WTC11 (cell line): ENCODE results near the gene SHISAL1. TPM values are rescaled to one million over a fixed set of nuclear protein-coding genes. Genes with fewer than 3 reads are reported as not detected.
A peak's percentile ranks its signal among the peaks of the same experiment; 100 is the strongest.

Experiments
- ATAC-seq: fragments of 200-7000 bp; cut with Tn5 transposase; 2 replicates; pipeline ENCODE4 v1.10.0; 2021; ENCODE audit warnings: mild to moderate bottlenecking, moderate library complexity
- CTCF ChIA-PET: fragments of 300-600 bp; sonication (Branson Sonifier 250); formaldehyde crosslinking; loops from one replicate; lab custom pipeline; 2021; ENCODE audit warnings: antibody characterized with exemption; lab: Charles Lee
- POLR2A ChIA-PET: fragments of 350-600 bp; sonication (Branson Sonifier 250); formaldehyde crosslinking; loops from one replicate; lab custom pipeline; 2021; ENCODE audit warnings: antibody characterized with exemption; lab: Charles Lee
- DNase-seq: peaks from one replicate; pipeline ENCODE4 v3.0.0; 2021; ENCODE audit warnings: low spot score
- H3K27ac Mint-ChIP-seq: 2 replicates; pipeline ENCODE4 v1.8.0; 2021; ENCODE audit warnings: mixed read lengths
- H3K27me3 Mint-ChIP-seq: 2 replicates; pipeline ENCODE4 v1.8.0; 2021; ENCODE audit warnings: low read depth, mild to moderate bottlenecking, moderate library complexity, mixed read lengths
- H3K36me3 Mint-ChIP-seq: 2 replicates; pipeline ENCODE4 v1.8.0; 2021; ENCODE audit warnings: mixed read lengths
- H3K4me1 Mint-ChIP-seq: 2 replicates; pipeline ENCODE4 v1.8.0; 2022; ENCODE audit warnings: mixed read lengths
- H3K4me3 Mint-ChIP-seq: 2 replicates; pipeline ENCODE4 v1.8.0; 2021; ENCODE audit warnings: mild to moderate bottlenecking, moderate library complexity, mixed read lengths
- H3K9me3 Mint-ChIP-seq: 2 replicates; pipeline ENCODE4 v1.8.0; 2021; ENCODE audit warnings: mixed read lengths
- CREB1 ChIP-seq: sonication (generic); formaldehyde crosslinking; IDR thresholded peaks from 2 replicates; pipeline ENCODE4 v1.8.0; 2023; ENCODE audit warnings: mild to moderate bottlenecking, missing genetic modification reagents
- FOXJ3 ChIP-seq: sonication (generic); formaldehyde crosslinking; IDR thresholded peaks from 2 replicates; pipeline ENCODE4 v1.9.0; 2021; ENCODE audit warnings: missing genetic modification reagents, mild to moderate bottlenecking, borderline replicate concordance
- GTF2I ChIP-seq: fragments of 250-450 bp; sonication (Bioruptor Pico); conservative IDR thresholded peaks from 2 replicates; pipeline ENCODE4 v1.4.0; 2021; ENCODE audit warnings: mild to moderate bottlenecking
- MYBL2 ChIP-seq: sonication (generic); formaldehyde crosslinking; IDR thresholded peaks from 2 replicates; pipeline ENCODE4 v1.8.1; 2023; ENCODE audit warnings: mild to moderate bottlenecking, moderate library complexity, missing genetic modification reagents
- TCF7 ChIP-seq: sonication (generic); formaldehyde crosslinking; IDR thresholded peaks from 2 replicates; pipeline ENCODE4 v1.8.0; 2022; ENCODE audit warnings: mild to moderate bottlenecking, low read depth, missing genetic modification reagents, moderate library complexity
- total RNA-seq: library from RNA; stranded (reverse); gene quantifications from 3 replicates; pipeline ENCODE4 v1.2.3, GENCODE V29; 2021
- TF ChIP-seq, protein P1 (sequence below): fragments of 200-600 bp; IDR thresholded peaks from 2 replicates; pipeline ENCODE4 v1.8.0; 2022; ENCODE audit warnings: antibody characterized with exemption
- TF ChIP-seq, protein P2 (sequence below): sonication (generic); formaldehyde crosslinking; IDR thresholded peaks from 2 replicates; pipeline ENCODE4 v1.8.0; 2022; ENCODE audit warnings: mild to moderate bottlenecking, missing genetic modification reagents
- TF ChIP-seq, protein P3 (sequence below): sonication (generic); formaldehyde crosslinking; conservative IDR thresholded peaks from 2 replicates; pipeline ENCODE4 v1.8.1; 2022; ENCODE audit warnings: mild to moderate bottlenecking, missing genetic modification reagents
- TF ChIP-seq, protein P4 (sequence below): sonication (generic); formaldehyde crosslinking; IDR thresholded peaks from 2 replicates; pipeline ENCODE4 v1.8.1; 2022; ENCODE audit warnings: mild to moderate bottlenecking, missing genetic modification reagents, moderate library complexity, borderline replicate concordance
- TF ChIP-seq, protein P5 (sequence below): sonication (generic); formaldehyde crosslinking; IDR thresholded peaks from 2 replicates; pipeline ENCODE4 v1.8.1; 2022; ENCODE audit warnings: low read depth, missing genetic modification reagents, borderline replicate concordance
- TF ChIP-seq, protein P6 (sequence below): sonication (generic); formaldehyde crosslinking; IDR thresholded peaks from 2 replicates; pipeline ENCODE4 v1.8.1; 2023; ENCODE audit warnings: mild to moderate bottlenecking, missing genetic modification reagents, moderate library complexity

The SHISAL1 gene
- total RNA-seq, 1 experiment from 2014 or later: 2.7 TPM

DNA sequence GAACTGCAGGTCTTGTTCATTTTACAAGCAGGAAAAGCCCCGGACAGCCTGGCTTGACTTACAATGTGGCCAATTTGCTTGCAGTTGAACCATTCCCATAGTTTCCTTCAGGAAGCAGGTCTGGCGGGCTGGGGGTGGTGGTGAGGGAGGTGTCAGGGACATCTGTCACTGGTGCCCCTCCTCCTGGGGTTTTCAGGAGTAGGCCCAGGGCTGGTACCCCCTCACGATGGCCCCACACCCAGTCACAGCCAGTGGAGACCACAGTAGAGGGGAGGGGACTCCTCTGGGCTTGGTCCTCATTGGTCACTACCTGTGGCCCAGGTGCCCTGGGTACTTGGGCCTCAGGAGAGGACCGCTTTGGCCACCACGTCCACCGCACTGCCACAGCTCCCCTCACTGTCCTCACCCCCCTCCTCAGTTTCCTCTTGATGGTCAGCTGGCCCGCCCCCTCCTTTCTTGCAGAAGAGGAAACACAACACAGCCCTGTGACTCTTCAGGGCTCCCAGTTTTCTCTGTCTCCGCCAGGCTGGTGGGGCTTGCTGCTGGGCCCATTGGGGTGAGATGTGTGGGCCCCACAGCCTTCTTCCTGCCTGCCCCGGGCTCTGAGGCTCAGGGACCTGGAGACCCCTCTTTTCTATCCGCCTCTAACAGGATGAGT is 39.8 kb upstream of the SHISAL1 start (continued):
- TF ChIP-seq, protein P1, sequence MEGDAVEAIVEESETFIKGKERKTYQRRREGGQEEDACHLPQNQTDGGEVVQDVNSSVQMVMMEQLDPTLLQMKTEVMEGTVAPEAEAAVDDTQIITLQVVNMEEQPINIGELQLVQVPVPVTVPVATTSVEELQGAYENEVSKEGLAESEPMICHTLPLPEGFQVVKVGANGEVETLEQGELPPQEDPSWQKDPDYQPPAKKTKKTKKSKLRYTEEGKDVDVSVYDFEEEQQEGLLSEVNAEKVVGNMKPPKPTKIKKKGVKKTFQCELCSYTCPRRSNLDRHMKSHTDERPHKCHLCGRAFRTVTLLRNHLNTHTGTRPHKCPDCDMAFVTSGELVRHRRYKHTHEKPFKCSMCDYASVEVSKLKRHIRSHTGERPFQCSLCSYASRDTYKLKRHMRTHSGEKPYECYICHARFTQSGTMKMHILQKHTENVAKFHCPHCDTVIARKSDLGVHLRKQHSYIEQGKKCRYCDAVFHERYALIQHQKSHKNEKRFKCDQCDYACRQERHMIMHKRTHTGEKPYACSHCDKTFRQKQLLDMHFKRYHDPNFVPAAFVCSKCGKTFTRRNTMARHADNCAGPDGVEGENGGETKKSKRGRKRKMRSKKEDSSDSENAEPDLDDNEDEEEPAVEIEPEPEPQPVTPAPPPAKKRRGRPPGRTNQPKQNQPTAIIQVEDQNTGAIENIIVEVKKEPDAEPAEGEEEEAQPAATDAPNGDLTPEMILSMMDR: no peak
- TF ChIP-seq, all 79 proteins: peak for 0

DNA sequence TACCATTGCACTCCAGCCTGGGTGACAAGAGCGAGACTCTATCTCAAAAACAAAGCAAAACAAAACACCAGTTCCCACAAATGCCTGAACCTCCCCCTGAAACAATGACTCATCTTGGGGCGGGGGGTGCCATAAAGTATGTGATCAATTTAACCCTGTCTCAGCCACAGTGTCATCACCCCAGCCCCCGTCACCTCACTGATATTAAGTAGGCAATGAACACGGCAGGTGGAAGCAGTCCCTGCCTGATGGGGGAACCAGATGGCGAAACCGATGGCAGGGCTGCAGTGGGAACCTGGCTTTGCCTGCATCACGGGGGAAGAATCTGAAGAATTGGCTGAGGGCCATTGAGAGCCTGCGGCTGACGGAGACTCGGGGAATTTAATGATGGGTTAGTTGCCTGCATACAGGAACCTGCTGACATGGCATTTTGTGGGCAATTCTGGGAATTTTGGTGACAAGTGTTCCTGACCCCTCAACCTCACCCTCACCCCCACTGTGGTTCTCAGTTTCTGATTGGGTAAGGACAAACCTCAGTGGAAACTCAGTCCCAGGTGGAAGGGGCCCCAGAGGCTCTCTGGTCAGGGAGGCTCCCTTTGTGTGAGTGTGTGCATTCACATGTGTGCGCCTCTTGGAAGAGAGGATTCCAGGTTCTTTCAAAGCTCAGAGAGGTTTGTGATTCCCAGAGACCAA is 39.1 kb upstream of the SHISAL1 start:
- ATAC-seq (peak; percentile 62), DNase-seq (no peak)
- TF ChIP-seq TCF7: no peak
- no peak for TF ChIP-seq GTF2I
- TF ChIP-seq, protein P2, sequence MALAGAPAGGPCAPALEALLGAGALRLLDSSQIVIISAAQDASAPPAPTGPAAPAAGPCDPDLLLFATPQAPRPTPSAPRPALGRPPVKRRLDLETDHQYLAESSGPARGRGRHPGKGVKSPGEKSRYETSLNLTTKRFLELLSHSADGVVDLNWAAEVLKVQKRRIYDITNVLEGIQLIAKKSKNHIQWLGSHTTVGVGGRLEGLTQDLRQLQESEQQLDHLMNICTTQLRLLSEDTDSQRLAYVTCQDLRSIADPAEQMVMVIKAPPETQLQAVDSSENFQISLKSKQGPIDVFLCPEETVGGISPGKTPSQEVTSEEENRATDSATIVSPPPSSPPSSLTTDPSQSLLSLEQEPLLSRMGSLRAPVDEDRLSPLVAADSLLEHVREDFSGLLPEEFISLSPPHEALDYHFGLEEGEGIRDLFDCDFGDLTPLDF: no peak
- TF ChIP-seq MYBL2 (CRISPR knock-in tag): no peak
- TF ChIP-seq, protein P3, sequence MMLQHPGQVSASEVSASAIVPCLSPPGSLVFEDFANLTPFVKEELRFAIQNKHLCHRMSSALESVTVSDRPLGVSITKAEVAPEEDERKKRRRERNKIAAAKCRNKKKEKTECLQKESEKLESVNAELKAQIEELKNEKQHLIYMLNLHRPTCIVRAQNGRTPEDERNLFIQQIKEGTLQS (CRISPR knock-in tag): no peak
- no peak for TF ChIP-seq CREB1 (CRISPR knock-in tag)
- H3K27me3 Mint-ChIP-seq: no peaks in the 10 kb centered on the region
- no peaks in the 10 kb centered on the region for H3K9me3 Mint-ChIP-seq
- H3K27ac Mint-ChIP-seq: peak overlapping the region; percentile 82
- H3K4me1 Mint-ChIP-seq: peaks cover 20% of the 10 kb centered on the region
- ChIA-PET CTCF (no interaction called here), POLR2A (no interaction called here)
- H3K4me3 Mint-ChIP-seq: no peak overlapping the region
- H3K36me3 Mint-ChIP-seq: no peaks in the 10 kb centered on the region

DNA sequence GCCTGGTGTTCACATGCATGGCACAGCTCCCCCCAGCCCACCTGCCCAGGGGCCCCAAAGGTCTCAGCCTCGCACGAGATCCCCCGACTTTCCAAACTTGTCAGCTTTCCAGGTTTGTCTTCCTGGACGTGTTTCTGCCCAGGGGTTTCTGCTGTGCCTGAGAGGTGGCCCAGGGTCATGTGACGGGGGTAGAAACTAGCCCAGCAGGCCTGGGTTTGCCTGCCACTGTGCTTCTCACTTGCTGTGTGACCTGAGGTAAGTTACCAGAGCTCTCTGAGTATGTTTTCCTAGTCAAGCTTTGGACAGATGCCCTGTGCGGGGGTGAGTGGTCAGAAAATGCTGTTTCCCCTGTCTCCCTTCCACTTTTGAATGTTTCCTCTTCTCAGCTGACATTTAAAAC is 38.3 kb upstream of the SHISAL1 start:
- POLR2A ChIA-PET: no interaction called here
- DNase-seq: no peak
- H3K36me3 Mint-ChIP-seq: no peaks in the 10 kb centered on the region
- H3K4me1 Mint-ChIP-seq: peaks cover 20% of the 10 kb centered on the region
- TF ChIP-seq FOXJ3: no peak
- no peak for TF ChIP-seq CREB1 (CRISPR knock-in tag)
- TF ChIP-seq, protein P4, sequence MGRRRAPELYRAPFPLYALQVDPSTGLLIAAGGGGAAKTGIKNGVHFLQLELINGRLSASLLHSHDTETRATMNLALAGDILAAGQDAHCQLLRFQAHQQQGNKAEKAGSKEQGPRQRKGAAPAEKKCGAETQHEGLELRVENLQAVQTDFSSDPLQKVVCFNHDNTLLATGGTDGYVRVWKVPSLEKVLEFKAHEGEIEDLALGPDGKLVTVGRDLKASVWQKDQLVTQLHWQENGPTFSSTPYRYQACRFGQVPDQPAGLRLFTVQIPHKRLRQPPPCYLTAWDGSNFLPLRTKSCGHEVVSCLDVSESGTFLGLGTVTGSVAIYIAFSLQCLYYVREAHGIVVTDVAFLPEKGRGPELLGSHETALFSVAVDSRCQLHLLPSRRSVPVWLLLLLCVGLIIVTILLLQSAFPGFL: no peak
- TF ChIP-seq, protein P5, sequence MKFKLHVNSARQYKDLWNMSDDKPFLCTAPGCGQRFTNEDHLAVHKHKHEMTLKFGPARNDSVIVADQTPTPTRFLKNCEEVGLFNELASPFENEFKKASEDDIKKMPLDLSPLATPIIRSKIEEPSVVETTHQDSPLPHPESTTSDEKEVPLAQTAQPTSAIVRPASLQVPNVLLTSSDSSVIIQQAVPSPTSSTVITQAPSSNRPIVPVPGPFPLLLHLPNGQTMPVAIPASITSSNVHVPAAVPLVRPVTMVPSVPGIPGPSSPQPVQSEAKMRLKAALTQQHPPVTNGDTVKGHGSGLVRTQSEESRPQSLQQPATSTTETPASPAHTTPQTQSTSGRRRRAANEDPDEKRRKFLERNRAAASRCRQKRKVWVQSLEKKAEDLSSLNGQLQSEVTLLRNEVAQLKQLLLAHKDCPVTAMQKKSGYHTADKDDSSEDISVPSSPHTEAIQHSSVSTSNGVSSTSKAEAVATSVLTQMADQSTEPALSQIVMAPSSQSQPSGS (CRISPR knock-in tag): no peak
- TF ChIP-seq, protein P2: no peak
- TF ChIP-seq TCF7: no peak
- TF ChIP-seq, protein P6, sequence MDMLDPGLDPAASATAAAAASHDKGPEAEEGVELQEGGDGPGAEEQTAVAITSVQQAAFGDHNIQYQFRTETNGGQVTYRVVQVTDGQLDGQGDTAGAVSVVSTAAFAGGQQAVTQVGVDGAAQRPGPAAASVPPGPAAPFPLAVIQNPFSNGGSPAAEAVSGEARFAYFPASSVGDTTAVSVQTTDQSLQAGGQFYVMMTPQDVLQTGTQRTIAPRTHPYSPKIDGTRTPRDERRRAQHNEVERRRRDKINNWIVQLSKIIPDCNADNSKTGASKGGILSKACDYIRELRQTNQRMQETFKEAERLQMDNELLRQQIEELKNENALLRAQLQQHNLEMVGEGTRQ (CRISPR knock-in tag): peak; percentile 52; the same call in 1 of the 2 replicates
- H3K27me3 Mint-ChIP-seq: no peaks in the 10 kb centered on the region
- H3K4me3 Mint-ChIP-seq: no peak overlapping the region
- no peaks in the 10 kb centered on the region for H3K9me3 Mint-ChIP-seq
- CTCF ChIA-PET: no interaction called here
- peak overlapping the region; percentile 82; the same call in 1 of the 2 replicates for H3K27ac Mint-ChIP-seq
- no peak for ATAC-seq
